VCaP (cell line): ENCODE measurements around the gene SLC2A1.

Source experiments
- H3K27ac ChIP-seq: fragments of 450-650 bp; 2 replicates; pipeline ENCODE4 v1.5.1; 2017
- TF ChIP-seq, protein P1 (sequence below): fragments of 450-650 bp; conservative IDR thresholded peaks from 2 replicates; pipeline ENCODE4 v1.5.1; 2017; ENCODE audit warnings: mild to moderate bottlenecking, moderate library complexity

Gene SLC2A1

DNA sequence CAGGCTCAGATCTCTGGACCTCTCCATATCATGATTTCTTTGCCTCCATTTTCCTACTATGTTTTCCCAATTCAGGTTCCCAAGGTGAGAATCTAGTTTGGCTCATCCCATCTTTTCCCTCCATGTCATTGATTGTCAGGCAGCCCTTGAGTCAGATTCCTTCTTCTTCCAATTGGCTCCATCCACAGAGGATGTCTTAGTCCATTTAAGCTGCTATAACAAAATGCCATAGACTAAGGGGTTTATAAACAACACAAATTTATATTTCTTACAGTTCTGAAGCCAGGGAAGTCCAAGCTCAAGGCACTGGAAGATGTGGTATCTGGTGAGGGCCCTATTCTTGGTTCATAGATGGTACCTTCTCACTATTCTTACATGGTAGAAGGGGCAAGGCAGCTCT is 42.8 kb upstream of the SLC2A1 start:
- TF ChIP-seq, protein P1, sequence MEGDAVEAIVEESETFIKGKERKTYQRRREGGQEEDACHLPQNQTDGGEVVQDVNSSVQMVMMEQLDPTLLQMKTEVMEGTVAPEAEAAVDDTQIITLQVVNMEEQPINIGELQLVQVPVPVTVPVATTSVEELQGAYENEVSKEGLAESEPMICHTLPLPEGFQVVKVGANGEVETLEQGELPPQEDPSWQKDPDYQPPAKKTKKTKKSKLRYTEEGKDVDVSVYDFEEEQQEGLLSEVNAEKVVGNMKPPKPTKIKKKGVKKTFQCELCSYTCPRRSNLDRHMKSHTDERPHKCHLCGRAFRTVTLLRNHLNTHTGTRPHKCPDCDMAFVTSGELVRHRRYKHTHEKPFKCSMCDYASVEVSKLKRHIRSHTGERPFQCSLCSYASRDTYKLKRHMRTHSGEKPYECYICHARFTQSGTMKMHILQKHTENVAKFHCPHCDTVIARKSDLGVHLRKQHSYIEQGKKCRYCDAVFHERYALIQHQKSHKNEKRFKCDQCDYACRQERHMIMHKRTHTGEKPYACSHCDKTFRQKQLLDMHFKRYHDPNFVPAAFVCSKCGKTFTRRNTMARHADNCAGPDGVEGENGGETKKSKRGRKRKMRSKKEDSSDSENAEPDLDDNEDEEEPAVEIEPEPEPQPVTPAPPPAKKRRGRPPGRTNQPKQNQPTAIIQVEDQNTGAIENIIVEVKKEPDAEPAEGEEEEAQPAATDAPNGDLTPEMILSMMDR = no peak
- no peak overlapping the region for H3K27ac ChIP-seq

DNA sequence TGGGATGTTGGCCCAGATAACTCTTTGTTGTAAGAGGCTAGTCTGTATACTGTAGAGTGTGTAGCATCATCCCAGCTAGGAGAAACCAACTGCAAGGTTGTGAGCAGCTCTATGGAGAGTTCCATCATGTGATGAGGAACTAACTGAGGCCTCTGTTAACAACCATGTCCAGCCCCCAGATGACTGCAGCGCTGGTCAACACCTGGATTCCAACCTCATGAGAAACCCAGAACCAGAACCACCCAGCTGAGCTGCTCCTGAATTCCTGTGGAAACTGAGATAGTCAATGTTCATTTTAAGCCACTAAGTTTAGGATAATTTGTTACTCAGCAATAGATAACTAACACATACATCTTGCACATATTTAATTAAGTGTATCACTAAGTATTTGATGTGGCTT is 41.6 kb upstream of the SLC2A1 start:
- no peak overlapping the region for H3K27ac ChIP-seq
- TF ChIP-seq, protein P1 = no peak

DNA sequence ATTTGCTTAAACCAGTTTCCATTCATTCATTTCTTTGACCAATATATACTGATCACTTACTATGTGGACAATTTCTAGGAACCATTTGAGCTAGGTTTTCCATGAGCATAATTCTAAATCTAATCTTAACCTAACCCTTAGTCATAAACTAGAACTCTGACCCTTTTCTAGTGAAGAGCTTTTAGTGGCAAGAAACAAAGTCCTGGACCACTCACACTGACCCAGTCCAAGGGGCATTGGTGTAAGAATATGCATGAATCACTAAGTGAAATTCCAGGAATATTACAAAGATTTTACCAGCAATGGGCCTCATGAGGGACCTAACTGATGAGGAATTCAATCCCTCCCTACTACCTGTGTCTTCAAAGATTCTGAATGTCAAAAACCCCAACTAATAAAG is 40.6 kb upstream of the SLC2A1 start:
- no peak overlapping the region for H3K27ac ChIP-seq
- TF ChIP-seq, protein P1 = no peak

DNA sequence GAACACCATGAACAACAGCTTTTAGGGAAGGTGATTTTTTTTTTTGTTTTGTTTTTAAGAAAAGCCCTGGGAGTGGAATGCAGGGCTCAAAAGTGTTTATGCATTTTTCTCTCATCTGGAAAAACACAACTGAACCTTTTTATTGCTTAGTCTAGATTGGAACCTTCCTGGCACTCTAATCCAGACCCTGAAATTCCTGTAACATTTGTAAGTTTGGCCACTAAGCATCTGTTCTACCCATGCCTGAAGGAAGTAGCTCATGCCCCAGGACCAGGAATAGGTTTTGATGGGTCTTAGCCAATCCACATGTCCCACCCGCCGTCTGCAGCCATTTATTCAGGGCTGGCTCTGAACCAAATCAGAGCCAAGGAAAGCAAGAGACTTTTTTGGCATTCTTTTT is 39.7 kb upstream of the SLC2A1 start:
- no peak overlapping the region for H3K27ac ChIP-seq
- TF ChIP-seq, protein P1 = no peak

DNA sequence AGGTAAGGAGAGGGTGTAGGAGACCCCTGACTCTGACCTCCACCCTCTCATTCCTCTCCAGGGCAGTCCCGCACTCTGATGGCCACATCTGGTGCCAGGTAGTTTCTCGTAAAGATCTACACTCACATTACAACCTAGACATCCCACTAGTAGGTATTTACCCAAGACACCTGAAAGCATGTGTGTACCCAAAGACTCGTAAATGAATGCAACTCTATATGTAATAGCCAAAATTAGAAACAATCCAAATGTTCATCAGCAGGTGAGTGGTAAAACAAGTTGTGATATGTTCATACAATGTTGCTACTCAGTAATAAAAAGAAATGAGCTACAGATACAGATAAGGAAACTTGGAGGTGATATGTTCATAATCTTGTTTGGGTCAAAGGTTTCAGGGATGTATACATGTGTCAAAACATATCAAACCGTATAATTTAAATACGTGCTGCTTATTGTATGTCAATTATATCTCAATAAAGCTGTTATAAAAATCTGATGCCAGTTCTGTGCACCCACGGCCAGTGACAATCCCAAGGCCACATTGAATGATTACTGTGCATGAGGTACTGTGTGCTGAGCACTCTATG is 37.8 kb upstream of the SLC2A1 start:
- H3K27ac ChIP-seq = peak overlapping the region; percentile 22; the same call in 1 of the 2 replicates
- TF ChIP-seq, protein P1 = no peak

DNA sequence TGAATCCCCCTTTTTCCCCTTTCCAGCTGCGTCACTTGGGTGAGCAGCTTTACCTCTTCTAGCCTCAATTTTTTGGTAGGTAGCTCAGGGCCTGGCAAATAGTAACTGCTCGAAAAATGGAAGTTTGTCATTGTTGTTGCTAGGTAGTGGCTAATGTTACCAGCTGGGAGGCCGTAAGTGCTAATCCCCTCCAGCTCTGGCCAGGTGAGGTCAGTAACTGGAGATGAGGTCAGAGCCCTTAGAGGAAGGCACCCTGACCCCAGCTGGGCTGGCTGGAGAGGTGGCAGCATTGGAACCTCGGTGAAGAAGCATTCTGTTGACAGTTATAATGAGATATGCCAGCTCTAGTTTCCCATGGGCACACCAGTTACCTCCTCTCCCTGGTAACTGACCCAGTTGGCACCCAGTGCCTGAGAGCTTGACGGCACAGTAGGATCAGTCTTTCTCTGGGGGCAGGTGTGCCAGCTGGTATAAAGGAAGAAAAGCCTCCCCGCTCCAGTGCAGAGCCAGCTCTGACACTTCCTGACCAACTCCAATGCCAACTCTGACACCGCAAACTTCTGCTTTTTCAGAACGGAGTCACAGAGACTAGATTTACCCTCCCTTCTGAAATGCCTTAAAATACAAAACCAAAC is 35.0 kb upstream of the SLC2A1 start:
- H3K27ac ChIP-seq = no peak overlapping the region
- TF ChIP-seq, protein P1 = no peak

DNA sequence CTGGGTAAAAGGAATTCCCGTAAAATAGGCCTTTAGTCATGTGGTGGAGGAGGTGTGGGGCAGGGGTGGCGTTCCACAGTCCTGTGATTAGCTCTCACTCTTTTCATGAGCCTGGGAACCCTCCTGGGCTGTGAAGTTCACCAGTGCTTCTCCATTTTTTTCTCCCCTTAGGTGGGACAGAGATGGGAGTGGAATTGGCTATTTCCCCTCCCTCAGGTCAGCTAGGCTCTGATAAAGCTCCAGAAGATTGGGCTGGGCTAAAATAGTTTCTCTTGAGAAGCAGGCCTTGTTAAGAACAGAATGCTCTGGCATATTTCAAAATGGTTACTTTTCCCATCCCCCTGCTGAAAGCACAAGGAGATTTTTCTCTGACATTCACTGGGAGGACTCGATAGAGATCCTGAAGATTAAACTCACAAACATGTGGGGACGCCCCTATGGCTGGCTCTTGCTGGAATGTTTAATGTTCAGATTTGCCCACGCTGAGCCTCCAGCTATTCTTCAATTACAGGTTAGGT is 33.4 kb upstream of the SLC2A1 start:
- TF ChIP-seq, protein P1 = no peak

More for the DNA sequence above, 33.4 kb upstream of the SLC2A1 start:
- no peak overlapping the region for H3K27ac ChIP-seq
